HEK293 (cell line): ENCODE measurements around the gene ABHD8.

Experiments
- CTCF ChIA-PET: fragments of 350-600 bp; formaldehyde crosslinking; extraction: SDS; loops from one replicate; lab custom pipeline; 2021; ENCODE audit warnings: antibody characterized with exemption; lab: Yijun Ruan, JAX
- POLR2A ChIA-PET: fragments of 300-600 bp; formaldehyde crosslinking; extraction: SDS; loops from one replicate; lab custom pipeline; 2020; ENCODE audit warnings: antibody characterized with exemption, inconsistent platforms; lab: Yijun Ruan, JAX
- H3K27ac ChIP-seq: fragments of 200-500 bp; sonication (Bioruptor generic); 2 replicates; pipeline ENCODE4 v1.5.1; 2014; ENCODE audit warnings: low read depth, low read length, control low read depth, inconsistent platforms; ENCODE audit errors: extremely low read depth
- H3K36me3 ChIP-seq, 2 experiments: fragments of 200-500 bp in 1 of 2; sonication (Bioruptor generic) in 1 of 2; 1 replicate in 1 of 2; 2 replicates in 1 of 2; pipeline ENCODE4 v1.5.1; 2014 to 2017; ENCODE audit warnings: inconsistent platforms in 2 of 2, low read length in 2 of 2; ENCODE audit not compliant: control insufficient read depth in 2 of 2, insufficient read depth in 1 of 2
- H3K4me1 ChIP-seq: fragments of 200-500 bp; sonication (Bioruptor generic); 2 replicates; pipeline ENCODE4 v1.5.1; 2014; ENCODE audit warnings: mild to moderate bottlenecking, low read length, inconsistent platforms; ENCODE audit not compliant: control insufficient read depth, insufficient read depth
- H3K4me3 ChIP-seq: 2 replicates; pipeline ENCODE4 v1.5.1; 2011; ENCODE audit warnings: low read depth, mild to moderate bottlenecking, control low read depth, low read length, moderate library complexity
- H3K9me3 ChIP-seq: fragments of 200-500 bp; sonication (Bioruptor generic); 2 replicates; pipeline ENCODE4 v1.5.1; 2014; ENCODE audit warnings: low read depth, low read length, inconsistent platforms; ENCODE audit not compliant: control insufficient read depth, insufficient read depth
- GLI4 ChIP-seq: fragments of 450-650 bp; formaldehyde crosslinking; IDR thresholded peaks from 2 replicates; pipeline ENCODE4 v1.5.1; 2016; ENCODE audit warnings: missing biosample characterization, missing genetic modification characterization
- GLIS2 ChIP-seq: fragments of 450-650 bp; formaldehyde crosslinking; IDR thresholded peaks from 2 replicates; pipeline ENCODE4 v1.5.1; 2016; ENCODE audit warnings: missing biosample characterization, missing genetic modification characterization
- HOXC10 ChIP-seq: sonication (generic); formaldehyde crosslinking; IDR thresholded peaks from 2 replicates; pipeline ENCODE4 v1.8.1; 2023; ENCODE audit warnings: mild to moderate bottlenecking, missing genetic modification reagents
- KLF1 ChIP-seq: fragments of 450-650 bp; formaldehyde crosslinking; IDR thresholded peaks from 2 replicates; pipeline ENCODE4 v1.5.1; 2016; ENCODE audit warnings: missing biosample characterization, missing genetic modification characterization
- ZBTB8A ChIP-seq: fragments of 450-650 bp; formaldehyde crosslinking; IDR thresholded peaks from 2 replicates; pipeline ENCODE4 v1.5.1; 2016; ENCODE audit warnings: missing biosample characterization, missing genetic modification characterization
- ZNF16 ChIP-seq: fragments of 450-650 bp; formaldehyde crosslinking; IDR thresholded peaks from 2 replicates; pipeline ENCODE4 v1.5.1; 2016; ENCODE audit warnings: low read depth, missing biosample characterization, missing genetic modification characterization
- ZNF19 ChIP-seq: fragments of 450-650 bp; formaldehyde crosslinking; IDR thresholded peaks from 2 replicates; pipeline ENCODE4; 2016; ENCODE audit warnings: missing biosample characterization, missing genetic modification characterization, low read depth
- ZNF311 ChIP-seq: fragments of 450-650 bp; formaldehyde crosslinking; IDR thresholded peaks from 2 replicates; pipeline ENCODE4 v1.5.1; 2017; ENCODE audit warnings: missing biosample characterization, missing genetic modification characterization, borderline replicate concordance
- ZNF404 ChIP-seq: fragments of 450-650 bp; formaldehyde crosslinking; IDR thresholded peaks from 2 replicates; pipeline ENCODE4 v1.5.1; 2017; ENCODE audit warnings: missing biosample characterization, missing genetic modification characterization
- ZNF514 ChIP-seq: fragments of 450-650 bp; formaldehyde crosslinking; IDR thresholded peaks from 2 replicates; pipeline ENCODE4 v1.5.1; 2016; ENCODE audit warnings: missing biosample characterization, missing genetic modification characterization
- ZNF549 ChIP-seq: fragments of 450-650 bp; IDR thresholded peaks from 2 replicates; pipeline ENCODE4 v1.5.1; 2018; ENCODE audit warnings: missing biosample characterization, missing genetic modification characterization, mild to moderate bottlenecking, inconsistent platforms, moderate library complexity
- ZNF621 ChIP-seq: fragments of 450-650 bp; formaldehyde crosslinking; IDR thresholded peaks from 2 replicates; pipeline ENCODE4 v1.5.1; 2017; ENCODE audit warnings: missing biosample characterization, missing genetic modification characterization
- ZNF768 ChIP-seq: fragments of 450-650 bp; formaldehyde crosslinking; IDR thresholded peaks from 2 replicates; pipeline ENCODE4 v1.5.1; 2018; ENCODE audit warnings: missing biosample characterization, mild to moderate bottlenecking, missing genetic modification characterization
- ZNF785 ChIP-seq: fragments of 450-650 bp; formaldehyde crosslinking; IDR thresholded peaks from 2 replicates; pipeline ENCODE4 v1.5.1; 2016; ENCODE audit warnings: missing biosample characterization, missing genetic modification characterization
- ZNF792 ChIP-seq: fragments of 450-650 bp; formaldehyde crosslinking; IDR thresholded peaks from 2 replicates; pipeline ENCODE4 v1.5.1; 2016; ENCODE audit warnings: missing biosample characterization, missing genetic modification characterization
- ZNF830 ChIP-seq: fragments of 450-650 bp; IDR thresholded peaks from 2 replicates; pipeline ENCODE4 v1.5.0; 2018; ENCODE audit warnings: missing biosample characterization, missing genetic modification characterization, low read depth, mild to moderate bottlenecking, moderate library complexity
- TF ChIP-seq, protein P1 (sequence below): fragments of 450-650 bp; formaldehyde crosslinking; IDR thresholded peaks from 2 replicates; pipeline ENCODE4 v1.5.1; 2017; ENCODE audit warnings: missing biosample characterization, missing genetic modification characterization
- TF ChIP-seq, protein P2 (sequence below): fragments of 450-650 bp; formaldehyde crosslinking; IDR thresholded peaks from 2 replicates; pipeline ENCODE4 v1.5.1; 2016; ENCODE audit warnings: missing biosample characterization, missing genetic modification characterization
- TF ChIP-seq, protein P3 (sequence below): fragments of 450-650 bp; formaldehyde crosslinking; IDR thresholded peaks from 2 replicates; pipeline ENCODE4 v1.5.1; 2016; ENCODE audit warnings: missing biosample characterization, missing genetic modification characterization

Gene ABHD8

GRCh38 chr19:17263712-17264640, 39.2 kb downstream of the ABHD8 start:
- ChIA-PET POLR2A (interaction anchor here (1.3 kb wide), 1 partner anchor 15 kb away, joined by 3 read pairs; no protein-coding TSS in a partner anchor), CTCF (interaction anchor here (0.6 to 5.5 kb wide), 5 partner anchors 19 to 1132 kb away, joined by 3 to 37 read pairs (median 5); partner anchors contain the start of genes ANKLE1 and USE1)
- no peaks in the 10 kb centered on the region for H3K4me1 ChIP-seq

GRCh38 chr19:17262557-17262956, 40.7 kb downstream of the ABHD8 start:
- POLR2A ChIA-PET, result no interaction called here
- no peak overlapping the region for H3K27ac ChIP-seq
- no peak for TF ChIP-seq ZNF549 (tag by site-specific recombination)
- no peak for TF ChIP-seq ZNF514 (tag by site-specific recombination)
- TF ChIP-seq ZNF404 (tag by site-specific recombination), result no peak
- no peak for TF ChIP-seq ZNF621
- TF ChIP-seq KLF1 (tag by site-specific recombination), result no peak
- no peak for TF ChIP-seq ZBTB8A (tag by site-specific recombination)
- no peak for TF ChIP-seq GLI4 (tag by site-specific recombination)
- TF ChIP-seq HOXC10 (CRISPR knock-in tag), result no peak
- TF ChIP-seq ZNF785, result no peak
- no peak for TF ChIP-seq ZNF311 (tag by site-specific recombination)
- TF ChIP-seq, protein P1, sequence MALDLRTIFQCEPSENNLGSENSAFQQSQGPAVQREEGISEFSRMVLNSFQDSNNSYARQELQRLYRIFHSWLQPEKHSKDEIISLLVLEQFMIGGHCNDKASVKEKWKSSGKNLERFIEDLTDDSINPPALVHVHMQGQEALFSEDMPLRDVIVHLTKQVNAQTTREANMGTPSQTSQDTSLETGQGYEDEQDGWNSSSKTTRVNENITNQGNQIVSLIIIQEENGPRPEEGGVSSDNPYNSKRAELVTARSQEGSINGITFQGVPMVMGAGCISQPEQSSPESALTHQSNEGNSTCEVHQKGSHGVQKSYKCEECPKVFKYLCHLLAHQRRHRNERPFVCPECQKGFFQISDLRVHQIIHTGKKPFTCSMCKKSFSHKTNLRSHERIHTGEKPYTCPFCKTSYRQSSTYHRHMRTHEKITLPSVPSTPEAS (tag by site-specific recombination), result no peak
- TF ChIP-seq ZNF19 (tag by site-specific recombination), result no peak
- TF ChIP-seq ZNF768 (tag by site-specific recombination), result no peak
- TF ChIP-seq, protein P2, sequence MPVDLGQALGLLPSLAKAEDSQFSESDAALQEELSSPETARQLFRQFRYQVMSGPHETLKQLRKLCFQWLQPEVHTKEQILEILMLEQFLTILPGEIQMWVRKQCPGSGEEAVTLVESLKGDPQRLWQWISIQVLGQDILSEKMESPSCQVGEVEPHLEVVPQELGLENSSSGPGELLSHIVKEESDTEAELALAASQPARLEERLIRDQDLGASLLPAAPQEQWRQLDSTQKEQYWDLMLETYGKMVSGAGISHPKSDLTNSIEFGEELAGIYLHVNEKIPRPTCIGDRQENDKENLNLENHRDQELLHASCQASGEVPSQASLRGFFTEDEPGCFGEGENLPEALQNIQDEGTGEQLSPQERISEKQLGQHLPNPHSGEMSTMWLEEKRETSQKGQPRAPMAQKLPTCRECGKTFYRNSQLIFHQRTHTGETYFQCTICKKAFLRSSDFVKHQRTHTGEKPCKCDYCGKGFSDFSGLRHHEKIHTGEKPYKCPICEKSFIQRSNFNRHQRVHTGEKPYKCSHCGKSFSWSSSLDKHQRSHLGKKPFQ (tag by site-specific recombination), result no peak
- no peak for TF ChIP-seq GLIS2 (tag by site-specific recombination)
- TF ChIP-seq ZNF830, result no peak
- no peak for TF ChIP-seq ZNF792 (tag by site-specific recombination)
- H3K4me1 ChIP-seq, result no peaks in the 10 kb centered on the region
- H3K4me3 ChIP-seq, result no peak overlapping the region
- no peaks in the 10 kb centered on the region for H3K9me3 ChIP-seq
- CTCF ChIA-PET, result interaction anchor here (0.6 to 1.0 kb wide), 3 partner anchors 15 to 27 kb away, joined by 3 to 4 read pairs (median 3); no protein-coding TSS in a partner anchor
- H3K36me3 ChIP-seq, result no peaks in the 10 kb centered on the region

More at GRCh38 chr19:17263712-17264640, 39.2 kb downstream of the ABHD8 start:
- Histone ChIP-seq H3K4me3 (no peak overlapping the region), H3K27ac (no peak overlapping the region), H3K9me3 (no peaks in the 10 kb centered on the region), H3K36me3 (peaks cover 0 to 4% of the 10 kb centered on the region in 2 experiments; a peak in 2 of 3 replicates)
- TF ChIP-seq GLI4 (tag by site-specific recombination) (no peak), ZNF16 (tag by site-specific recombination) (peak; percentile 94)
- TF ChIP-seq, protein P3, sequence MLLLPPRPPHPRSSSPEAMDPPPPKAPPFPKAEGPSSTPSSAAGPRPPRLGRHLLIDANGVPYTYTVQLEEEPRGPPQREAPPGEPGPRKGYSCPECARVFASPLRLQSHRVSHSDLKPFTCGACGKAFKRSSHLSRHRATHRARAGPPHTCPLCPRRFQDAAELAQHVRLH (tag by site-specific recombination), result 0 out of 2 replicates have a peak, but pooled peaks have one; percentile 28
